ENCODE data around the gene HNRNPL.
"Not testable (repeated sequence)": the region's sequence is repeated elsewhere in the genome, so short reads cannot be mapped to it uniquely, and the experiment has no call there.

HNRNPL gene

GRCh38 chr19:38843175-38843758 is 6.5 kb downstream of the HNRNPL start:
- DNase-seq: no peak

GRCh38 chr19:38842439-38843174 is 7.2 kb downstream of the HNRNPL start:
- no peak for DNase-seq

- no peak for DNase-seq
These were observed 7.9 kb downstream of the HNRNPL start for GRCh38 chr19:38841787-38842438.

- no peak for DNase-seq
These were observed 8.5 kb downstream of the HNRNPL start for GRCh38 chr19:38841180-38841766.

- DNase-seq: no peak
These were observed 9.2 kb downstream of the HNRNPL start for GRCh38 chr19:38840583-38840968.

GRCh38 chr19:38839816-38840582 is 9.8 kb downstream of the HNRNPL start:
- DNase-seq: no peak

- no peak for DNase-seq
These were observed 10.6 kb downstream of the HNRNPL start for GRCh38 chr19:38838986-38839761.

GRCh38 chr19:38838208-38838985 is 11.4 kb downstream of the HNRNPL start:
- no peak for DNase-seq

- DNase-seq: no peak
These were observed 12.1 kb downstream of the HNRNPL start for GRCh38 chr19:38837656-38838121.

- no peak for DNase-seq
These were observed 12.7 kb downstream of the HNRNPL start for GRCh38 chr19:38836983-38837626.

GRCh38 chr19:38836159-38836982 is 13.4 kb downstream of the HNRNPL start:
- DNase-seq: no peak

- DNase-seq: no peak
These were observed 15.2 kb downstream of the HNRNPL start for GRCh38 chr19:38834590-38834989.

- no peak for DNase-seq
These were observed 15.7 kb downstream of the HNRNPL start for GRCh38 chr19:38834104-38834490.

GRCh38 chr19:38833092-38833425 is 16.7 kb downstream of the HNRNPL start:
- no peak for DNase-seq

GRCh38 chr19:38831142-38831605 is 18.6 kb downstream of the HNRNPL start:
- peak; percentile 57 for DNase-seq

GRCh38 chr19:38830039-38830733 is 19.6 kb downstream of the HNRNPL start:
- DNase-seq: no peak

- DNase-seq: not testable (repeated sequence)
These were observed 20.6 kb downstream of the HNRNPL start for GRCh38 chr19:38829203-38829602.

- DNase-seq: no peak
These were observed 22.8 kb downstream of the HNRNPL start for GRCh38 chr19:38826856-38827551.

- not testable (repeated sequence) for DNase-seq
These were observed 23.9 kb downstream of the HNRNPL start for GRCh38 chr19:38825936-38826335.
